HG03558 (cell line): ENCODE results near the gene AP1G1.
"Not testable (repeated sequence)": the region's sequence is repeated elsewhere in the genome, so short reads cannot be mapped to it uniquely, and the experiment has no call there.

Source experiments
- ATAC-seq: cut with Tn5 transposase; IDR thresholded peaks from one replicate; pipeline ENCODE4 v1.9.1; 2021; ENCODE audit warnings: moderate number of reproducible peaks; ENCODE audit not compliant: unreplicated experiment; ENCODE audit errors: extremely low read depth

AP1G1 gene

GRCh38 chr16:71709229-71709781 is 99.3 kb downstream of the AP1G1 start:
- ATAC-seq = no peak

- ATAC-seq = no peak
These were observed 99.9 kb downstream of the AP1G1 start for GRCh38 chr16:71708696-71709095.

GRCh38 chr16:71707199-71707598 is 101.4 kb downstream of the AP1G1 start:
- ATAC-seq = no peak

GRCh38 chr16:71706046-71706445 is 102.6 kb downstream of the AP1G1 start:
- no peak for ATAC-seq

GRCh38 chr16:71703333-71703732 is 105.3 kb downstream of the AP1G1 start:
- no peak for ATAC-seq

- ATAC-seq = no peak
These were observed 107.8 kb downstream of the AP1G1 start for GRCh38 chr16:71700831-71701230.

- no peak for ATAC-seq
These were observed 110.1 kb downstream of the AP1G1 start for GRCh38 chr16:71698491-71698890.

- ATAC-seq = no peak
These were observed 115.5 kb downstream of the AP1G1 start for GRCh38 chr16:71693164-71693563.

GRCh38 chr16:71689901-71690300 is 118.7 kb downstream of the AP1G1 start:
- no peak for ATAC-seq

- ATAC-seq = no peak
These were observed 120.8 kb downstream of the AP1G1 start for GRCh38 chr16:71687861-71688260.

- ATAC-seq = not testable (repeated sequence)
These were observed 124.4 kb downstream of the AP1G1 start for GRCh38 chr16:71684280-71684679.

- ATAC-seq = no peak
These were observed 127.3 kb downstream of the AP1G1 start for GRCh38 chr16:71681360-71681759.
